ENCODE data around the gene SCN2B.

DNA sequence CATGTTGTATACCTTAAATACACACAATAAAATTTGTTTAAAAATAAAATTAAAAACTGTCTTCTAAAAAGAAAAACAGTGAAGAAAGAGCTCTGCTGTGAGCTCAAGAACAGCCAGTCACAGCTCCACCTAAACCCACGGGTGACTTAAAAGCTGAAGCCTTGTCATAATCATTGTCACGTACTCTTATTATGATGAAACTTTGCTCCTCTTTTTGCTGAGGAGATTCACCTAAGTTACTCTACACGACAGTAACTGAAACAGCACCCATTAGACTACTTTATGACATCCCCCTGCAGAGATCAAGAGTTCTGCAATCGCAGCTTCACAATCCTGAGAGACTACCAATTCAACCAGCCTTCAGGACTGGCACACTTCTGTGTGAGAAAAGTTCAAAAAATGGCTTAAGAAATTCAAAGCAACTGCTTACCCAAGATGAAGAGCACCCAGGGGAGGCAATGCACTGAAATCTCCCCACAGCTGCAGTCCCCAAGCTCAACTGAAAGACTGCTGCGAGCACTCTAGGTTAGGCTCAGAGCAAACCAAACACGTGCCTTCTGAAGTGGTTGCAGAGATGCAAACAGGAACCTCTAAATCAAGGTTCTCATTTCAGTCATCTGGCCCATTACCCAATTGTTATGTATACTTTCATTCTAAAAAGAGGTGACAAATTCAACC is 48.2 kb upstream of the SCN2B start, which contains the start of gene JAML:
- TF ChIP-seq, protein P1, sequence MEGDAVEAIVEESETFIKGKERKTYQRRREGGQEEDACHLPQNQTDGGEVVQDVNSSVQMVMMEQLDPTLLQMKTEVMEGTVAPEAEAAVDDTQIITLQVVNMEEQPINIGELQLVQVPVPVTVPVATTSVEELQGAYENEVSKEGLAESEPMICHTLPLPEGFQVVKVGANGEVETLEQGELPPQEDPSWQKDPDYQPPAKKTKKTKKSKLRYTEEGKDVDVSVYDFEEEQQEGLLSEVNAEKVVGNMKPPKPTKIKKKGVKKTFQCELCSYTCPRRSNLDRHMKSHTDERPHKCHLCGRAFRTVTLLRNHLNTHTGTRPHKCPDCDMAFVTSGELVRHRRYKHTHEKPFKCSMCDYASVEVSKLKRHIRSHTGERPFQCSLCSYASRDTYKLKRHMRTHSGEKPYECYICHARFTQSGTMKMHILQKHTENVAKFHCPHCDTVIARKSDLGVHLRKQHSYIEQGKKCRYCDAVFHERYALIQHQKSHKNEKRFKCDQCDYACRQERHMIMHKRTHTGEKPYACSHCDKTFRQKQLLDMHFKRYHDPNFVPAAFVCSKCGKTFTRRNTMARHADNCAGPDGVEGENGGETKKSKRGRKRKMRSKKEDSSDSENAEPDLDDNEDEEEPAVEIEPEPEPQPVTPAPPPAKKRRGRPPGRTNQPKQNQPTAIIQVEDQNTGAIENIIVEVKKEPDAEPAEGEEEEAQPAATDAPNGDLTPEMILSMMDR (IDR thresholded peaks at IDR 0.05; ENCODE audit: insufficient read depth, low read length), result no peak
- TF ChIP-seq SPI1 (IDR thresholded peaks at IDR 0.05; ENCODE audit: borderline replicate concordance, low read depth), result no peak
- TF ChIP-seq POLR2AphosphoS5 (IDR thresholded peaks at IDR 0.05; ENCODE audit: low read depth), result peak; percentile 47; the same call in 1 of the 2 replicates
- TF ChIP-seq, protein P2, sequence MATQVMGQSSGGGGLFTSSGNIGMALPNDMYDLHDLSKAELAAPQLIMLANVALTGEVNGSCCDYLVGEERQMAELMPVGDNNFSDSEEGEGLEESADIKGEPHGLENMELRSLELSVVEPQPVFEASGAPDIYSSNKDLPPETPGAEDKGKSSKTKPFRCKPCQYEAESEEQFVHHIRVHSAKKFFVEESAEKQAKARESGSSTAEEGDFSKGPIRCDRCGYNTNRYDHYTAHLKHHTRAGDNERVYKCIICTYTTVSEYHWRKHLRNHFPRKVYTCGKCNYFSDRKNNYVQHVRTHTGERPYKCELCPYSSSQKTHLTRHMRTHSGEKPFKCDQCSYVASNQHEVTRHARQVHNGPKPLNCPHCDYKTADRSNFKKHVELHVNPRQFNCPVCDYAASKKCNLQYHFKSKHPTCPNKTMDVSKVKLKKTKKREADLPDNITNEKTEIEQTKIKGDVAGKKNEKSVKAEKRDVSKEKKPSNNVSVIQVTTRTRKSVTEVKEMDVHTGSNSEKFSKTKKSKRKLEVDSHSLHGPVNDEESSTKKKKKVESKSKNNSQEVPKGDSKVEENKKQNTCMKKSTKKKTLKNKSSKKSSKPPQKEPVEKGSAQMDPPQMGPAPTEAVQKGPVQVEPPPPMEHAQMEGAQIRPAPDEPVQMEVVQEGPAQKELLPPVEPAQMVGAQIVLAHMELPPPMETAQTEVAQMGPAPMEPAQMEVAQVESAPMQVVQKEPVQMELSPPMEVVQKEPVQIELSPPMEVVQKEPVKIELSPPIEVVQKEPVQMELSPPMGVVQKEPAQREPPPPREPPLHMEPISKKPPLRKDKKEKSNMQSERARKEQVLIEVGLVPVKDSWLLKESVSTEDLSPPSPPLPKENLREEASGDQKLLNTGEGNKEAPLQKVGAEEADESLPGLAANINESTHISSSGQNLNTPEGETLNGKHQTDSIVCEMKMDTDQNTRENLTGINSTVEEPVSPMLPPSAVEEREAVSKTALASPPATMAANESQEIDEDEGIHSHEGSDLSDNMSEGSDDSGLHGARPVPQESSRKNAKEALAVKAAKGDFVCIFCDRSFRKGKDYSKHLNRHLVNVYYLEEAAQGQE (IDR thresholded peaks at IDR 0.05; ENCODE audit: insufficient replicate concordance, low read depth), result no peak
- no peak for TF ChIP-seq GABPA (IDR thresholded peaks at IDR 0.05; ENCODE audit: low read depth)
